K562 (cell line): ENCODE results near the gene CHMP1A. TPM values are rescaled to one million over a fixed set of nuclear protein-coding genes. Genes with fewer than 3 reads are reported as not detected.

ENCODE experiments used
- ARID4B ChIP-seq: sonication (generic); formaldehyde crosslinking; IDR thresholded peaks from 2 replicates; pipeline ENCODE4 v1.8.0; 2022; ENCODE audit warnings: mild to moderate bottlenecking, missing genetic modification reagents
- BACH1 ChIP-seq: fragments of 200-800 bp; sonication (Bioruptor generic); IDR thresholded peaks from 2 replicates; pipeline ENCODE4 v1.6.1; 2016; ENCODE audit warnings: missing genetic modification characterization, missing compliant biosample characterization
- CBX2 ChIP-seq: fragments of 200-600 bp; sonication (generic); IDR thresholded peaks from one replicate; pipeline ENCODE4 v1.6.1; 2012; ENCODE audit warnings: mild to moderate bottlenecking, low read length, inconsistent platforms; ENCODE audit not compliant: insufficient read depth, poor library complexity, severe bottlenecking
- CREB1 ChIP-seq, 2 experiments: sonication (generic) in 1 of 2; formaldehyde crosslinking in 1 of 2; IDR thresholded peaks; 2 replicates each; pipeline versions ENCODE4 v1.6.1 to v1.8.0; 2012 to 2022; ENCODE audit warnings: inconsistent platforms in 1 of 2, mild to moderate bottlenecking in 1 of 2, missing genetic modification reagents in 1 of 2, moderate library complexity in 1 of 2
- E2F3 ChIP-seq: fragments of 250-450 bp; sonication (Bioruptor Pico); IDR thresholded peaks from 2 replicates; pipeline ENCODE4 v1.4.0; 2020; ENCODE audit warnings: mild to moderate bottlenecking
- HES1 ChIP-seq: fragments of 450-650 bp; IDR thresholded peaks from 2 replicates; pipeline ENCODE4 v1.6.1; 2016; ENCODE audit warnings: low read depth, mild to moderate bottlenecking, moderate library complexity
- LEF1 ChIP-seq: fragments of 450-650 bp; IDR thresholded peaks from 2 replicates; pipeline ENCODE4 v1.6.1; 2016; ENCODE audit warnings: mild to moderate bottlenecking
- RAD21 ChIP-seq, 2 experiments: fragments of 250-450 bp in 1 of 2; fragments of 450-650 bp in 1 of 2; sonication (Bioruptor Pico) in 1 of 2; formaldehyde crosslinking in 1 of 2; IDR thresholded peaks in 1 of 2; conservative IDR thresholded peaks in 1 of 2; 2 replicates each; pipeline versions ENCODE4 v1.4.0 to v1.8.0; 2020 to 2022; ENCODE audit warnings: mild to moderate bottlenecking in 2 of 2, moderate library complexity in 1 of 2
- RERE ChIP-seq: sonication (generic); formaldehyde crosslinking; IDR thresholded peaks from 2 replicates; pipeline ENCODE4 v1.8.0; 2023; ENCODE audit warnings: missing genetic modification reagents, mild to moderate bottlenecking, borderline replicate concordance
- SMAD2 ChIP-seq: fragments of 150-350 bp; IDR thresholded peaks from 2 replicates; pipeline ENCODE4 v1.6.1; 2014; ENCODE audit warnings: low read depth, mild to moderate bottlenecking, low read length
- TAF1 ChIP-seq: IDR thresholded peaks from 2 replicates; pipeline ENCODE4 v1.6.1; 2011; ENCODE audit warnings: mild to moderate bottlenecking, low read length, moderate library complexity; ENCODE audit not compliant: insufficient read depth, control insufficient read depth, severe bottlenecking; ENCODE audit errors: extremely low read depth
- ZBED1 ChIP-seq: IDR thresholded peaks from 2 replicates; pipeline ENCODE4 v1.6.1; 2014
- ZNF134 ChIP-seq: fragments of 250-450 bp; sonication (Bioruptor Pico); conservative IDR thresholded peaks from 2 replicates; pipeline ENCODE4 v1.4.0; 2020
- ZNF655 ChIP-seq: fragments of 250-450 bp; sonication (Bioruptor Pico); IDR thresholded peaks from 2 replicates; pipeline ENCODE4 v1.5.0; 2021
- polyA plus RNA-seq, 8 experiments: library from polyadenylated mRNA; depleted of rRNA in 4 of 8; stranded (reverse) in 5 of 8; unstranded in 3 of 8; fragments of >200 nt; fragmentation: Nextera tagmentation in 2 of 8; fragmentation: Illumina TruSeq in 1 of 8; extraction: Ambion mirVana in 2 of 8; extraction: Trizol in 1 of 8; gene quantifications; 2 replicates each; pipeline versions ENCODE4 v1.2.1 to v1.2.3, GENCODE V29; 2011 to 2014; ENCODE audit warnings: inconsistent platforms in 1 of 8, missing spikeins in 1 of 8
- total RNA-seq, 7 experiments: library from RNA; depleted of rRNA in 6 of 7; stranded (reverse); fragments of >200 nt in 6 of 7; fragmentation: Illumina TruSeq in 2 of 7; extraction: Trizol in 2 of 7; gene quantifications; 2 replicates each; pipeline versions ENCODE4 v1.2.1 to v1.2.3, GENCODE V29; 2011 to 2021; ENCODE audit warnings: low replicate concordance in 1 of 7

CHMP1A gene
- total and polyA plus RNA-seq, 9 of the 15 experiments (the other 6 are each of a cell fraction or from before 2014, with no cell fraction given) = 0.83 to 79.9 (median 45.2) TPM

- peak; percentile 54; the same call in 1 of the 2 replicates for TF ChIP-seq ARID4B (CRISPR knock-in tag)
- peak; percentile 59; the same call in 1 of the 2 replicates for TF ChIP-seq CREB1 (IDR thresholded peaks at IDR 0.05)
- TF ChIP-seq CREB1 (CRISPR knock-in tag; IDR thresholded peaks at IDR 0.05) = no peak; the same call in 1 of the 2 replicates
- no peak for TF ChIP-seq LEF1
- no peak for TF ChIP-seq ZNF655
- no peak for TF ChIP-seq RERE (CRISPR knock-in tag)
- no peak for TF ChIP-seq E2F3 (CRISPR knock-in tag)
- no peak for TF ChIP-seq SMAD2
- peak in 1 of 2 experiments; percentile 34; a peak in 1 of 4 replicates for TF ChIP-seq RAD21 (CRISPR knock-in tag; conservative IDR thresholded peaks at IDR 0.05 in 1 of 2, IDR thresholded peaks at IDR 0.05 in 1 of 2)
- TF ChIP-seq CBX2 = no peak
- no peak; the same call in 1 of the 2 replicates for TF ChIP-seq ZBED1
- TF ChIP-seq ZNF134 (CRISPR knock-in tag) = no peak
- no peak for TF ChIP-seq BACH1 (tag)
- TF ChIP-seq HES1 = no peak
- TF ChIP-seq TAF1 = peak; percentile 30
These were observed 43.3 kb upstream of the CHMP1A start (continued) for GRCh38 chr16:89700649-89701424.
